HCT116 (cell line): Measurements from ENCODE around the gene SIVA1. TPM values are rescaled to one million over a fixed set of nuclear protein-coding genes. Genes with fewer than 3 reads are reported as not detected.

ENCODE experiments used
- ATAC-seq: fragments of 200-7000 bp; cut with Tn5 transposase; 2 replicates; pipeline ENCODE4 v1.9.1; 2020; ENCODE audit warnings: mild to moderate bottlenecking, moderate library complexity
- BruUV-seq: library from RNA; stranded (reverse); fragments of 400-500 nt; replicated peaks from 2 replicates; lab custom pipeline; 2021; lab: Mats Ljungman, UMichigan
- CTCF ChIA-PET: fragments of 300-600 bp; sonication (Branson Sonifier 250); formaldehyde crosslinking; loops from one replicate; lab custom pipeline; 2021; ENCODE audit warnings: antibody characterized with exemption; lab: Charles Lee
- POLR2A ChIA-PET: fragments of 300-600, 350-600 bp; sonication (Branson Sonifier 250); formaldehyde crosslinking; loops from one replicate; lab custom pipeline; 2021; ENCODE audit warnings: antibody characterized with exemption; lab: Charles Lee
- RAD21 ChIA-PET, 2 experiments: fragments of 300-600 bp; sonication (Branson Sonifier 250); formaldehyde crosslinking; loops; one replicate each; lab custom pipeline; 2023; ENCODE audit warnings: low total read pairs in 2 of 2; ENCODE audit not compliant: uncharacterized antibody in 2 of 2, unreplicated experiment in 2 of 2, low non-redundant PET in 1 of 2; lab: Charles Lee
- DNase-seq: peaks from one replicate; pipeline ENCODE4 v3.0.0-alpha.2; 2010; ENCODE audit warnings: low read depth, low spot score
- H2AFZ ChIP-seq: fragments of 200-600 bp; shearing (Covaris generic), sonication (generic); 2 replicates; pipeline ENCODE4 v1.6.1; 2017; ENCODE audit warnings: low read depth, mixed run types, mixed read lengths, antibody characterized with exemption, low read length; ENCODE audit not compliant: poor library complexity, severe bottlenecking
- H3K27ac ChIP-seq: 2 replicates; pipeline ENCODE4 v1.5.1; 2012; ENCODE audit warnings: low read depth, low read length
- H3K27me3 ChIP-seq: fragments of 200-600 bp; sonication (generic); 2 replicates; pipeline ENCODE4 v1.6.1; 2016; ENCODE audit warnings: mixed run types, low read length, mixed read lengths; ENCODE audit not compliant: insufficient read depth
- H3K36me3 ChIP-seq, 2 experiments: fragments of 200-500 bp in 1 of 2; fragments of 200-600 bp in 1 of 2; sonication (Bioruptor generic) in 1 of 2; sonication (generic) in 1 of 2; 2 replicates each; pipeline versions ENCODE4 v1.5.1 to v1.6.1; 2014 to 2016; ENCODE audit warnings: low read length in 2 of 2, inconsistent platforms in 1 of 2, mixed read lengths in 1 of 2, mixed run types in 1 of 2; ENCODE audit not compliant: insufficient read depth in 2 of 2, control insufficient read depth in 1 of 2
- H3K4me1 ChIP-seq, 2 experiments: fragments of 200-600 bp in 1 of 2; sonication (generic) in 1 of 2; 2 replicates each; pipeline versions ENCODE4 v1.5.1 to v1.6.1; 2012 to 2017; ENCODE audit warnings: low read length in 2 of 2, inconsistent platforms in 1 of 2, mild to moderate bottlenecking in 1 of 2, mixed read lengths in 1 of 2, mixed run types in 1 of 2, moderate library complexity in 1 of 2; ENCODE audit not compliant: insufficient read depth in 2 of 2, control insufficient read depth in 1 of 2
- H3K4me2 ChIP-seq: fragments of 200-600 bp; sonication (generic); 2 replicates; pipeline ENCODE4 v1.6.1; 2017; ENCODE audit warnings: mixed run types, low read length, mixed read lengths
- H3K4me3 ChIP-seq, 2 experiments: fragments of 200-600 bp in 1 of 2; sonication (generic) in 1 of 2; replicated peaks in 1 of 2; 2 replicates each; pipeline ENCODE4 v1.5.1; 2011 to 2016; ENCODE audit warnings: low read length in 2 of 2, control low read depth in 1 of 2, low read depth in 1 of 2, mild to moderate bottlenecking in 1 of 2, mixed read lengths in 1 of 2, mixed run types in 1 of 2
- H3K79me2 ChIP-seq: fragments of 200-600 bp; sonication (generic); 2 replicates; pipeline ENCODE4 v1.6.1; 2017; ENCODE audit warnings: mild to moderate bottlenecking, mixed run types, low read length, moderate library complexity, mixed read lengths; ENCODE audit not compliant: insufficient read depth
- H3K9ac ChIP-seq: fragments of 200-600 bp; sonication (generic); 2 replicates; pipeline ENCODE4 v1.6.1; 2016; ENCODE audit warnings: low read length, mixed read lengths
- H3K9me2 ChIP-seq: fragments of 200-600 bp; sonication (generic), shearing (Covaris generic); 2 replicates; pipeline ENCODE4 v1.6.1; 2017; ENCODE audit warnings: mixed run types, mild to moderate bottlenecking, moderate library complexity; ENCODE audit not compliant: insufficient read depth
- H3K9me3 ChIP-seq, 2 experiments: fragments of 200-500 bp in 1 of 2; fragments of 200-600 bp in 1 of 2; sonication (Bioruptor generic) in 1 of 2; sonication (generic) in 1 of 2; 2 replicates each; pipeline ENCODE4 v1.6.1; 2014 to 2017; ENCODE audit warnings: low read length in 2 of 2, mixed read lengths in 2 of 2, inconsistent platforms in 1 of 2, low read depth in 1 of 2, mild to moderate bottlenecking in 1 of 2, mixed run types in 1 of 2, moderate library complexity in 1 of 2; ENCODE audit not compliant: control insufficient read depth in 1 of 2, insufficient read depth in 1 of 2
- H4K20me1 ChIP-seq: fragments of 200-600 bp; sonication (generic), shearing (Covaris generic); 2 replicates; pipeline ENCODE4 v1.6.1; 2017; ENCODE audit warnings: mixed run types, mild to moderate bottlenecking, moderate library complexity; ENCODE audit not compliant: insufficient read depth
- CBX3 ChIP-seq: IDR thresholded peaks from 2 replicates; pipeline ENCODE4 v1.6.1; 2012; ENCODE audit warnings: low read depth
- EGR1 ChIP-seq: IDR thresholded peaks from 2 replicates; pipeline ENCODE4 v1.6.1; 2012; ENCODE audit warnings: low read depth
- ELF1 ChIP-seq: IDR thresholded peaks from 2 replicates; pipeline ENCODE4 v1.6.1; 2012; ENCODE audit warnings: low read depth, borderline replicate concordance
- EZH2 ChIP-seq: fragments of 200-600 bp; sonication (generic); IDR thresholded peaks from 2 replicates; pipeline ENCODE4 v1.6.1; 2017; ENCODE audit warnings: antibody characterized with exemption, mixed run types
- EZH2phosphoT487 ChIP-seq: fragments of 200-600 bp; IDR thresholded peaks from 2 replicates; pipeline ENCODE4 v1.6.1; 2018; ENCODE audit warnings: antibody characterized with exemption, borderline replicate concordance
- JUND ChIP-seq: IDR thresholded peaks from 2 replicates; pipeline ENCODE4 v1.6.1; 2012
- POLR2A ChIP-seq: IDR thresholded peaks from 2 replicates; pipeline ENCODE4 v1.7.0; 2011; ENCODE audit warnings: borderline replicate concordance; ENCODE audit not compliant: insufficient read depth, insufficient read length; ENCODE audit errors: extremely low read depth
- POLR2AphosphoS5 ChIP-seq: IDR thresholded peaks from 2 replicates; pipeline ENCODE4 v1.6.1; 2011; ENCODE audit warnings: mild to moderate bottlenecking, low read depth, low read length, moderate library complexity
- RAD21 ChIP-seq: IDR thresholded peaks from 2 replicates; pipeline ENCODE4 v1.6.1; 2012; ENCODE audit warnings: low read depth, mild to moderate bottlenecking
- SRF ChIP-seq: IDR thresholded peaks from 2 replicates; pipeline ENCODE4 v1.6.1; 2012; ENCODE audit warnings: low read depth
- TCF7L2 ChIP-seq: IDR thresholded peaks from 2 replicates; pipeline ENCODE4 v1.7.0; 2011; ENCODE audit warnings: borderline replicate concordance, inconsistent platforms; ENCODE audit not compliant: insufficient read depth, insufficient read length; ENCODE audit errors: extremely low read depth
- ZFX ChIP-seq: fragments of 450-650 bp; IDR thresholded peaks from 2 replicates; pipeline ENCODE4 v1.6.1; 2017
- ZNF274 ChIP-seq: fragments of 200-500 bp; sonication (Bioruptor generic); IDR thresholded peaks from 2 replicates; pipeline ENCODE4 v1.6.1; 2014; ENCODE audit warnings: mild to moderate bottlenecking, low read depth, low read length, inconsistent platforms
- intact Hi-C: fragments of 100-400 bp; cut with micrococcal nuclease; formaldehyde crosslinking; loops from 2 replicates; pipeline ENCODE4 v1.10.0; 2022
- total RNA-seq: library from RNA; stranded (reverse); gene quantifications from one replicate; pipeline ENCODE4 v1.2.1, GENCODE V29; 2021; ENCODE audit not compliant: unreplicated experiment
- TF ChIP-seq, protein P1 (sequence below): IDR thresholded peaks from 2 replicates; pipeline ENCODE4 v1.6.1; 2011; ENCODE audit warnings: mild to moderate bottlenecking, low read length, moderate library complexity; ENCODE audit not compliant: insufficient replicate concordance; ENCODE audit errors: extremely low read depth

Gene SIVA1
- total RNA-seq, 1 experiment from 2014 or later = 141 TPM

DNA sequence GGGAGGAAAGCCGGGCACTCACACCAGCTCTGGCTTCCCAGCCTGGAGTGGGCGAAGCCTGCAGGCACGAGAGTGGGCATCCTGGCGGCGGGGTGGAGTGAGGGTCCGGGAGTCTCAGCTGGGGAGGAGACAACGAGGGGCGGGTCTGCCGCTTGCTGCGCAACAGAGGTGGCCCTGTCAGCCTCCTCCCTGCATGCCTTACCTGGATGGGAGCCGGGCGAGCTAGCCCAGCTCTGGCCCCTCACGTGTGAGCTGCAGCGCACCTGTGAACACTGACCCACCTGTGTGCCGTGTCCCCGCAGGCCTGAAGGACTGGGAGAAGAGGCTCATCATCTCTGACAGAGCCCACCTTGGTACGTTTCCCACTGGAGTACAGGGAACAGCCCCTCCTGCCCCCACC, 13.9 kb upstream of the SIVA1 start (continued):
- no peak for TF ChIP-seq TCF7L2
- no peak for TF ChIP-seq ZFX
- TF ChIP-seq POLR2A = no peak
- no peak for TF ChIP-seq EZH2phosphoT487
- TF ChIP-seq POLR2AphosphoS5 = no peak
- TF ChIP-seq RAD21 = no peak

DNA sequence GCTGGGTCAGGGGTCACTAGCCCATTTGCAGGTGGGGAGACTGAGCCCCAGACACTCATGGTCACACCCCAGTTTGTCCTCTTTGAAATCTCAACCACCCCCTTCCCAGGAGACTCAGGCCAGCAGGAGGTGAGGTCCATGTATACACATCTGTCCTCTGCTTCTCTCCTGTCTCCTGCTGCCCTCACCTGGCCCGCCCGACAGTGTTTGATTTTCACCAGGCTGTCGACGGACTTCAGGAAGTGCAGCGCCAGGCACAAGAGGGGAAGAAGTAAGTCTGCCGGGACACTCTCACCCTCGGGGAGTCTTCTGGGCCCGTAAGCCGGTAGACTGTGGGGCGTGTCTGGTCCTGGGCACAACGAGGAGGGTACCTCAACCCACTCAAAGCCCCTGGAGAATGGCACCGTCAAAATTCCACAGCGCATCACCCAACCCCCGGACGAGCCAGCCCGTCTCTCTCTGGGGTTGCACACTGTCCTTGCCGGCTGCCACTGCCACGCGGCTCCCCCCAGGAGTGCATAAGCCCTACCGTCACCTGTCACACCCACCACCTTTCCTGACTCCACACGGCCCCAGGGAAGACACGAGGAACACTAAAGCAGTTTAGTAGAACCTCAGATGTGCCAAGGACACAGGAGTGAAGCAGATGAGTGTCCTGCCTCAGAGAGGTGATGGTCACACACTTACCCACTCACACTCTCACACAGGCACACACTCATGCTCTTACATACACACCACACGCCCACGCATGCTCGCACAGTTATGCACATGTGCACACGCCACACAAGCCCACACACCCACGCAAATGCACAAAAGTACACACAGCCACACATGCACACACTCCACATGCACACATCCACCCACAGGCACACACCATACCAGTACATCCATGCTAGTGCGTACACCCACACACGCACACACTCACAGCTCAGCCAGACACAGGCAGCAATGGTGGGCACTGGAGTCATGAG, 13.1 kb upstream of the SIVA1 start:
- DNase-seq (no peak), ATAC-seq (no peak)
- ChIA-PET POLR2A (no interaction called here), RAD21 (no interaction called here), CTCF (no interaction called here)
- Histone ChIP-seq H2AFZ (no peak overlapping the region), H4K20me1 (no peaks in the 10 kb centered on the region), H3K9me2 (no peaks in the 10 kb centered on the region), H3K4me2 (no peak overlapping the region), H3K27me3 (no peaks in the 10 kb centered on the region), H3K4me1 (no peaks in the 10 kb centered on the region), H3K27ac (no peak overlapping the region), H3K4me3 (no peak overlapping the region), H3K9ac (no peak overlapping the region), H3K9me3 (no peaks in the 10 kb centered on the region), H3K79me2 (no peaks in the 10 kb centered on the region), H3K36me3 (no peaks in the 10 kb centered on the region)
- intact Hi-C loops = no loop called here
- TF ChIP-seq ELF1 = no peak
- no peak for TF ChIP-seq JUND
- no peak for TF ChIP-seq EZH2phosphoT487
- no peak for TF ChIP-seq EZH2
- no peak for TF ChIP-seq CBX3
- TF ChIP-seq POLR2A = no peak
- no peak for TF ChIP-seq SRF
- TF ChIP-seq EGR1 = no peak
- no peak for TF ChIP-seq POLR2AphosphoS5
- no peak for TF ChIP-seq ZNF274
- TF ChIP-seq, protein P1, sequence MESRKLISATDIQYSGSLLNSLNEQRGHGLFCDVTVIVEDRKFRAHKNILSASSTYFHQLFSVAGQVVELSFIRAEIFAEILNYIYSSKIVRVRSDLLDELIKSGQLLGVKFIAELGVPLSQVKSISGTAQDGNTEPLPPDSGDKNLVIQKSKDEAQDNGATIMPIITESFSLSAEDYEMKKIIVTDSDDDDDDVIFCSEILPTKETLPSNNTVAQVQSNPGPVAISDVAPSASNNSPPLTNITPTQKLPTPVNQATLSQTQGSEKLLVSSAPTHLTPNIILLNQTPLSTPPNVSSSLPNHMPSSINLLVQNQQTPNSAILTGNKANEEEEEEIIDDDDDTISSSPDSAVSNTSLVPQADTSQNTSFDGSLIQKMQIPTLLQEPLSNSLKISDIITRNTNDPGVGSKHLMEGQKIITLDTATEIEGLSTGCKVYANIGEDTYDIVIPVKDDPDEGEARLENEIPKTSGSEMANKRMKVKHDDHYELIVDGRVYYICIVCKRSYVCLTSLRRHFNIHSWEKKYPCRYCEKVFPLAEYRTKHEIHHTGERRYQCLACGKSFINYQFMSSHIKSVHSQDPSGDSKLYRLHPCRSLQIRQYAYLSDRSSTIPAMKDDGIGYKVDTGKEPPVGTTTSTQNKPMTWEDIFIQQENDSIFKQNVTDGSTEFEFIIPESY = no peak
- no TSS peak for BruUV-seq
